Endodermal cell (in vitro differentiated cells): ENCODE results near the gene ZPLD1. TPM values are rescaled to one million over a fixed set of nuclear protein-coding genes. Genes with fewer than 3 reads are reported as not detected.

Experiments used
- DNase-seq: peaks from one replicate; pipeline ENCODE4 v3.0.0-alpha.2; 2017
- H3K27ac ChIP-seq: 2 replicates; pipeline ENCODE4 v1.5.1; 2013; ENCODE audit warnings: mild to moderate bottlenecking, low read depth, low read length, moderate library complexity
- H3K27me3 ChIP-seq: 2 replicates; pipeline ENCODE4 v1.6.1; 2013; ENCODE audit warnings: mild to moderate bottlenecking, low read length, moderate library complexity; ENCODE audit not compliant: insufficient read depth, control insufficient read depth, poor library complexity, severe bottlenecking
- H3K36me3 ChIP-seq: 2 replicates; pipeline ENCODE4 v1.7.0; 2013; ENCODE audit warnings: mild to moderate bottlenecking, low read length, moderate library complexity; ENCODE audit not compliant: control insufficient read depth, insufficient read depth
- H3K4me1 ChIP-seq: one replicate; pipeline ENCODE4 v1.7.0; 2013; ENCODE audit warnings: low read length; ENCODE audit not compliant: control insufficient read depth, insufficient read depth
- H3K4me3 ChIP-seq: 2 replicates; pipeline ENCODE4 v1.5.1; 2013; ENCODE audit warnings: mild to moderate bottlenecking, low read length, moderate library complexity
- H3K9ac ChIP-seq: 2 replicates; pipeline ENCODE4 v1.6.1; 2013; ENCODE audit warnings: mild to moderate bottlenecking, low read length, moderate library complexity; ENCODE audit not compliant: poor library complexity, severe bottlenecking; ENCODE audit errors: extremely low read depth
- H3K9me3 ChIP-seq: 2 replicates; pipeline ENCODE4 v1.6.1; 2013; ENCODE audit warnings: mild to moderate bottlenecking, low read length, moderate library complexity; ENCODE audit not compliant: control insufficient read depth
- H3K27ac Mint-ChIP-seq: 2 replicates; pipeline ENCODE4 v1.8.0; 2020; ENCODE audit warnings: mixed read lengths
- H3K27me3 Mint-ChIP-seq: 2 replicates; pipeline ENCODE4 v1.8.0; 2021; ENCODE audit warnings: mild to moderate bottlenecking, mixed read lengths; ENCODE audit not compliant: insufficient read depth
- H3K36me3 Mint-ChIP-seq: 2 replicates; pipeline ENCODE4 v1.8.0; 2020; ENCODE audit warnings: low read depth, mixed read lengths
- H3K4me1 Mint-ChIP-seq: 2 replicates; pipeline ENCODE4 v1.8.0; 2020; ENCODE audit warnings: mixed read lengths
- H3K4me3 Mint-ChIP-seq: 2 replicates; pipeline ENCODE4 v1.8.0; 2020; ENCODE audit warnings: mild to moderate bottlenecking, moderate library complexity, mixed read lengths
- H3K9me3 Mint-ChIP-seq: 2 replicates; pipeline ENCODE4 v1.8.0; 2020; ENCODE audit warnings: mild to moderate bottlenecking, mixed read lengths
- CTCF ChIP-seq: fragments of 200-600 bp; sonication (generic); conservative IDR thresholded peaks from 2 replicates; pipeline ENCODE4 v1.5.0; 2021; ENCODE audit warnings: antibody characterized with exemption, mild to moderate bottlenecking
- WGBS, 2 experiments: methylation state at CpG; one replicate each; pipeline versions ENCODE4 v1.1.5 to v1.1.7; 2013; ENCODE audit warnings: missing lambda C conversion rate in 2 of 2, mixed read lengths in 1 of 2; ENCODE audit not compliant: insufficient coverage in 1 of 2, insufficient read length in 1 of 2; 5-methylcytosine and 5-hydroxymethylcytosine counted together
- total RNA-seq, 2 donors: library from RNA; stranded (reverse); fragmentation: NEBNext Ultra II Directional in 1 of 2; extraction: Animal tissue kit (Norgen Biotek cat#: 25700) in 1 of 2; gene quantifications; 2 replicates in 1 of 2; 3 replicates in 1 of 2; pipeline ENCODE4 v1.2.1, GENCODE V29; 2021

Gene ZPLD1
- total RNA-seq, 2 donors from 2014 or later = 0.18 TPM; not detected in 1

GRCh38 chr3:102476198-102476597 is 41.4 kb downstream of the ZPLD1 start:
- no peak overlapping the region for H3K4me3 Mint-ChIP-seq
- TF ChIP-seq CTCF = no peak

GRCh38 chr3:102478160-102478559 is 43.3 kb downstream of the ZPLD1 start:
- TF ChIP-seq CTCF = no peak
- Histone ChIP-seq H3K9ac (no peak overlapping the region), H3K9me3 (no peaks in the 10 kb centered on the region), H3K27me3 (no peaks in the 10 kb centered on the region), H3K4me3 (no peak overlapping the region), H3K4me1 (peaks cover 3% of the 10 kb centered on the region), H3K36me3 (no peaks in the 10 kb centered on the region), H3K27ac (no peak overlapping the region)
- Mint-ChIP-seq H3K4me3 (no peak overlapping the region), H3K9me3 (no peaks in the 10 kb centered on the region), H3K36me3 (no peaks in the 10 kb centered on the region), H3K27ac (no peak overlapping the region), H3K4me1 (peaks cover 35% of the 10 kb centered on the region), H3K27me3 (no peaks in the 10 kb centered on the region)
- 83 to 100% methylated on average over 1 of the region's 1 CpG for WGBS, 2 experiments
- no peak for DNase-seq

More at GRCh38 chr3:102476198-102476597, 41.4 kb downstream of the ZPLD1 start:
- no peak overlapping the region for H3K27ac ChIP-seq
- H3K36me3 ChIP-seq = no peaks in the 10 kb centered on the region
- no peak for DNase-seq
- no peaks in the 10 kb centered on the region for H3K36me3 Mint-ChIP-seq
- peaks cover 35% of the 10 kb centered on the region for H3K4me1 Mint-ChIP-seq
- peaks cover 3% of the 10 kb centered on the region for H3K4me1 ChIP-seq
- no peak overlapping the region for H3K4me3 ChIP-seq
- H3K27me3 Mint-ChIP-seq = no peaks in the 10 kb centered on the region
- no peaks in the 10 kb centered on the region for H3K9me3 ChIP-seq
- H3K9me3 Mint-ChIP-seq = no peaks in the 10 kb centered on the region
- H3K27ac Mint-ChIP-seq = no peak overlapping the region
- WGBS, 2 experiments = 96 to 100% methylated on average over 1 to 4 of the region's 4 CpGs
- H3K9ac ChIP-seq = no peak overlapping the region
- H3K27me3 ChIP-seq = no peaks in the 10 kb centered on the region

- Histone ChIP-seq H3K4me3 (no peak overlapping the region), H3K36me3 (no peaks in the 10 kb centered on the region), H3K9ac (no peak overlapping the region), H3K27ac (no peak overlapping the region), H3K4me1 (peaks cover 3% of the 10 kb centered on the region), H3K9me3 (no peaks in the 10 kb centered on the region), H3K27me3 (no peaks in the 10 kb centered on the region)
- Mint-ChIP-seq H3K4me3 (no peak overlapping the region), H3K27ac (peak overlapping the region; percentile 69), H3K4me1 (peaks cover 35% of the 10 kb centered on the region), H3K9me3 (no peaks in the 10 kb centered on the region), H3K27me3 (no peaks in the 10 kb centered on the region), H3K36me3 (no peaks in the 10 kb centered on the region)
- TF ChIP-seq CTCF = no peak
- WGBS, 2 experiments = 43 to 63% methylated on average over 1 to 2 of the region's 2 CpGs
- peak; percentile 53 for DNase-seq
These were observed 45.3 kb downstream of the ZPLD1 start for GRCh38 chr3:102480139-102480538.
